GM12864 (cell line): ENCODE data around the gene METTL25.

Experiments
- DNase-seq: peaks from one replicate; pipeline ENCODE4 v3.0.0-alpha.2; 2011; ENCODE audit warnings: low read depth
- H3K4me3 ChIP-seq: 2 replicates; pipeline ENCODE4 v1.5.1; 2011; ENCODE audit warnings: mild to moderate bottlenecking, low read depth, low read length, control low read depth
- CTCF ChIP-seq: IDR thresholded peaks from 2 replicates; pipeline ENCODE4 v1.5.1; 2011; ENCODE audit warnings: low read depth, mild to moderate bottlenecking, moderate library complexity, low read length, control low read depth, inconsistent platforms; ENCODE audit errors: missing control alignments

The METTL25 gene

GRCh38 chr12:82461836-82462235 is 103.5 kb downstream of the METTL25 start:
- no peak for DNase-seq
- no peak overlapping the region for H3K4me3 ChIP-seq
- TF ChIP-seq CTCF: no peak

- DNase-seq: no peak
- H3K4me3 ChIP-seq: no peak overlapping the region
These were observed 110.2 kb downstream of the METTL25 start for GRCh38 chr12:82468563-82468962.

GRCh38 chr12:82470906-82471512 is 112.7 kb downstream of the METTL25 start:
- H3K4me3 ChIP-seq: no peak overlapping the region
- no peak for TF ChIP-seq CTCF
- DNase-seq: no peak

More at GRCh38 chr12:82468563-82468962, 110.2 kb downstream of the METTL25 start:
- TF ChIP-seq CTCF: no peak

- H3K4me3 ChIP-seq: no peak overlapping the region
- no peak for TF ChIP-seq CTCF
- no peak for DNase-seq
These were observed 114.9 kb downstream of the METTL25 start for GRCh38 chr12:82473111-82473754.

GRCh38 chr12:82474181-82474797 is 116.0 kb downstream of the METTL25 start:
- no peak for DNase-seq
- H3K4me3 ChIP-seq: no peak overlapping the region
- TF ChIP-seq CTCF: no peak

GRCh38 chr12:82474798-82475184 is 116.5 kb downstream of the METTL25 start:
- no peak for DNase-seq
- H3K4me3 ChIP-seq: no peak overlapping the region
- no peak for TF ChIP-seq CTCF
